ENCODE measurements around the gene TAP2. TPM values are rescaled to one million over a fixed set of nuclear protein-coding genes. Genes with fewer than 3 reads are reported as not detected.

TAP2 gene
- total and polyA plus RNA-seq, 2 donors (not counting 1 experiment from before 2014, with no cell fraction given): 66.1 to 126 TPM

- peak overlapping the region; percentile 31 to 74 for H3K27ac ChIP-seq (ENCODE audit: low read length in 2 of 2)
- ChIA-PET POLR2A (interaction anchor here (0.6 to 2.8 kb wide), 11 partner anchors 10 to 176 kb away, joined by 3 to 37 read pairs (median 5); partner anchors contain the start of genes PSMB8, PSMB9, TAP1 and TAP2), CTCF (interaction anchor here (0.5 to 9.6 kb wide), 71 partner anchors 9 to 774 kb away, joined by 3 to 249 read pairs (median 5); partner anchors contain the start of genes BRD2, HLA-DMA, HLA-DMB and HLA-DOB)
- peaks cover 0 to 4% (median 0%) of the 10 kb centered on the region in 3 donors for H3K9me3 ChIP-seq (ENCODE audit: control extremely low read depth in 1 of 3, control insufficient read depth in 2 of 3, insufficient read depth in 1 of 3, low read length in 2 of 3)
- peak overlapping the region; percentile 57 for H2AFZ ChIP-seq (ENCODE audit: insufficient read depth, low read depth, low read length, poor library complexity, severe bottlenecking)
- peak overlapping the region; percentile 63 for H3K4me2 ChIP-seq (replicated peaks; ENCODE audit: low read depth, low read length, poor library complexity, severe bottlenecking)
- Mint-ChIP-seq H3K27me3 (no peaks in the 10 kb centered on the region), H3K4me3 (peak overlapping the region; percentile 68), H3K9me3 (ENCODE audit: insufficient read depth) (no peaks in the 10 kb centered on the region), H3K27ac (peak overlapping the region; percentile 89), H3K4me1 (peaks cover 33% of the 10 kb centered on the region)
- peak overlapping the region in 1 of 5 experiments; percentile 29 for H3K4me3 ChIP-seq (ENCODE audit: control extremely low read depth in 1 of 5, extremely low read depth in 1 of 5, insufficient read depth in 1 of 5, low read depth in 2 of 5, low read length in 4 of 5)
- no peak for DNase-seq
- TF ChIP-seq EZH2 (IDR thresholded peaks at IDR 0.05; ENCODE audit: borderline replicate concordance, insufficient read depth, low read depth, low read length, poor library complexity, severe bottlenecking) (no peak), CTCF (IDR thresholded peaks at IDR 0.05) (no peak)
- H3K9ac ChIP-seq (ENCODE audit: low read length): peak overlapping the region; percentile 14
- 39% methylated on average over 3 of the region's 8 CpGs for WGBS (ENCODE audit: insufficient coverage)
- H3K4me1 ChIP-seq (ENCODE audit: control insufficient read depth in 2 of 2, insufficient read depth in 2 of 2, low read length in 2 of 2): peaks cover 27 to 28% of the 10 kb centered on the region in 2 donors
- ATAC-seq (ENCODE audit: low read depth): peak; percentile 6
- no peaks in the 10 kb centered on the region for H3K79me2 ChIP-seq (ENCODE audit: control insufficient read depth, insufficient read depth, low read length)
- intact Hi-C loops (cut with micrococcal nuclease): loop anchor here (1.0 to 5.0 kb wide), 7 partner anchors 13 to 452 kb away; partner anchors contain the start of genes HLA-DOB, PSMB9 and TAP2
- peaks cover 0 to 2% of the 10 kb centered on the region in 2 experiments for H3K36me3 ChIP-seq (replicated peaks in 1 of 2; ENCODE audit: control extremely low read depth in 1 of 2, control insufficient read depth in 1 of 2, extremely low read depth in 1 of 2, insufficient read depth in 2 of 2, low read length in 1 of 2)
- H4K20me1 ChIP-seq (ENCODE audit: control insufficient read depth, insufficient read depth, low read length, poor library complexity, severe bottlenecking): no peaks in the 10 kb centered on the region
- H3K27me3 ChIP-seq (replicated peaks in 1 of 4; ENCODE audit: control extremely low read depth in 1 of 4, control insufficient read depth in 3 of 4, insufficient read depth in 4 of 4, low read length in 3 of 4): no peaks in the 10 kb centered on the region
These were observed 29.2 kb upstream of the TAP2 start for GRCh38 chr6:32867554-32868256.
